ENCODE data around the gene LEKR1. TPM values are rescaled to one million over a fixed set of nuclear protein-coding genes. Genes with fewer than 3 reads are reported as not detected.

Gene LEKR1
- total and polyA plus RNA-seq, 2 of the 13 experiments (the other 11 are each of a cell fraction or from before 2014, with no cell fraction given) = 0.49 to 1.5 TPM

- TF ChIP-seq ZNF800 (CRISPR knock-in tag; IDR thresholded peaks at IDR 0.05) = no peak
- TF ChIP-seq ARID3A (IDR thresholded peaks at IDR 0.05; ENCODE audit: low read depth, low read length) = no peak
- no peak for TF ChIP-seq ZNF510 (CRISPR knock-in tag; IDR thresholded peaks at IDR 0.05; ENCODE audit: low read depth)
- no peak for TF ChIP-seq ZNF746 (CRISPR knock-in tag; IDR thresholded peaks at IDR 0.05)
These were observed 36.0 kb upstream of the LEKR1 start (continued) for GRCh38 chr3:156790156-156790555.

GRCh38 chr3:156792114-156792513 lies 34.0 kb upstream of the LEKR1 start:
- peaks cover 51% of the 10 kb centered on the region for H3K4me1 ChIP-seq (ENCODE audit: insufficient read depth, low read length)
- FAIRE-seq (no peak), ATAC-seq (no peak), DNase-seq (ENCODE audit: low spot score) (no peak)
- no peaks in the 10 kb centered on the region; a peak in 1 of 5 replicates for H3K27me3 ChIP-seq (ENCODE audit: control insufficient read depth in 1 of 2, insufficient read depth in 2 of 2, low read length in 2 of 2)
- TF ChIP-seq TSC22D2 (CRISPR knock-in tag; IDR thresholded peaks at IDR 0.05; ENCODE audit: borderline replicate concordance) = no peak
- peak; percentile 22; the same call in 1 of the 2 replicates for TF ChIP-seq EHMT2 (IDR thresholded peaks at IDR 0.05; ENCODE audit: borderline replicate concordance, low read depth, low read length)
- no peak for TF ChIP-seq TEAD3 (CRISPR knock-in tag; optimal IDR thresholded peaks at IDR 0.05; ENCODE audit: borderline replicate concordance)
- no peak for TF ChIP-seq ZNF572 (CRISPR knock-in tag; IDR thresholded peaks at IDR 0.05)
- peak; percentile 26; the same call in 1 of the 2 replicates for TF ChIP-seq HNF4A (CRISPR knock-in tag; IDR thresholded peaks at IDR 0.05)
- TF ChIP-seq SMC3 (IDR thresholded peaks at IDR 0.05; ENCODE audit: low read length) = no peak
- peak; percentile 77 for TF ChIP-seq ZNF644 (CRISPR knock-in tag; IDR thresholded peaks at IDR 0.05; ENCODE audit: low read depth)
- no peak for TF ChIP-seq ZFAT (CRISPR knock-in tag; conservative IDR thresholded peaks at IDR 0.05)
- TF ChIP-seq GMEB2 (CRISPR knock-in tag; IDR thresholded peaks at IDR 0.05; ENCODE audit: low read depth) = no peak
- no peak overlapping the region for H2AFZ ChIP-seq (ENCODE audit: low read length)
- no peak overlapping the region for H3K27ac ChIP-seq (ENCODE audit: extremely low read length, insufficient read depth, low read length)
- no TSS peak for BruUV-seq (replicated peaks)
- 41% methylated on average over 3 of the region's 3 CpGs for WGBS (ENCODE audit: low lambda C conversion rate)
- no peaks in the 10 kb centered on the region for H3K36me3 ChIP-seq (replicated peaks in 1 of 2; ENCODE audit: control insufficient read depth in 1 of 2, insufficient read depth in 2 of 2, low read length in 2 of 2)
- ChIA-PET POLR2A (no interaction called here), CTCF (ENCODE audit: low intra/inter-chr PET ratio, low total read pairs) (no interaction called here)
- H3K9ac ChIP-seq (ENCODE audit: insufficient read depth, low read depth, low read length) = no peak overlapping the region
- in situ Hi-C loops (cut with HindIII; ENCODE audit: extremely low pct_ligation_motif_present, low pct_unique_long_range_greater_than_20kb) = no loop called here
- H3K4me3 ChIP-seq (replicated peaks in 1 of 3; ENCODE audit: insufficient read depth in 1 of 3, low read depth in 2 of 3, low read length in 3 of 3) = no peak overlapping the region
- no peaks in the 10 kb centered on the region for H3K9me3 ChIP-seq (ENCODE audit: low read length)
- H4K20me1 ChIP-seq (ENCODE audit: insufficient read depth, low read length) = no peaks in the 10 kb centered on the region
- no peak overlapping the region for H3K4me2 ChIP-seq (ENCODE audit: low read depth, low read length)
- intact Hi-C loops (cut with micrococcal nuclease; ENCODE audit: unreplicated experiment) = no loop called here
- H3K79me2 ChIP-seq (ENCODE audit: insufficient read depth, low read length) = no peaks in the 10 kb centered on the region
